ENCODE results near the gene KDM4C.

DNA sequence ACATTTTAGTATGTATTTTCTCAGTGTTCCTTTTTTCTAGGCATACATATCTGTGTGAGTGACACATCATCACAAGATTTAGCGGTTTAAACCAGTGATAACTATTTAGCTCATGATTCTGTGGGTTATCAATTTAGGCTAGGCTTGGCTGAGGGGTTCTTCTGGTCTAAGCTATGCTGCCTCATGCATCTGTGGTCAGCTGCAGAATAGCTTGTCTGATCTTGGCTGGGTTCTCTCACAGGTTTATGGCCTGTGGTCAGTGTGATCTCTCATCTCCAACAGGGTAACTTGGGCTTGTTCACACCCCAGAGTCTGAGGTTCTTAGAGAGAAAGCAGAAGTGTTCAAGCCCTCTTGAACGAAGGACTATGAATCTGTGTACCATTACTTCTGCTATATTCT, 363.3 kb downstream of the KDM4C start:
- TF ChIP-seq EZH2 (IDR thresholded peaks at IDR 0.05; ENCODE audit: insufficient read depth, poor library complexity, severe bottlenecking) = no peak
- TF ChIP-seq EZH2phosphoT487 (IDR thresholded peaks at IDR 0.05; ENCODE audit: insufficient read depth, low read depth) = no peak
